Measurements from ENCODE around the gene TSEN2. TPM values are rescaled to one million over a fixed set of nuclear protein-coding genes. Genes with fewer than 3 reads are reported as not detected.

The TSEN2 gene
- total RNA-seq, 1 donor from 2014 or later: 21.3 TPM

- no peaks in the 10 kb centered on the region for H3K27me3 ChIP-seq
- no peaks in the 10 kb centered on the region for H3K4me1 ChIP-seq
- H3K4me2 ChIP-seq: no peak overlapping the region
- no peaks in the 10 kb centered on the region for H3K79me2 ChIP-seq (ENCODE audit: low read depth)
- H3K9me3 ChIP-seq (ENCODE audit: low read depth): no peaks in the 10 kb centered on the region
- H3K9ac ChIP-seq: no peak overlapping the region
- H4K20me1 ChIP-seq (ENCODE audit: low read depth): no peaks in the 10 kb centered on the region
- Mint-ChIP-seq H3K4me3 (no peak overlapping the region), H3K27ac (peak overlapping the region; percentile 32), H3K4me1 (peaks cover 6% of the 10 kb centered on the region), H3K36me3 (no peaks in the 10 kb centered on the region), H3K9me3 (no peaks in the 10 kb centered on the region), H3K27me3 (ENCODE audit: insufficient read depth, low read depth) (no peaks in the 10 kb centered on the region)
- DNase-seq (ENCODE audit: low spot score): no peak
- no peak overlapping the region for H3K4me3 ChIP-seq
- TF ChIP-seq EZH2phosphoT487 (IDR thresholded peaks at IDR 0.05): no peak
- no peak overlapping the region for H3K27ac ChIP-seq
- no peaks in the 10 kb centered on the region for H3K36me3 ChIP-seq
- H2AFZ ChIP-seq (replicated peaks): no peak overlapping the region
- H3F3A ChIP-seq (ENCODE audit: low read depth): no peaks in the 10 kb centered on the region
Observed at GRCh38 chr3:12471241-12471640, 13.0 kb upstream of the TSEN2 start.

GRCh38 chr3:12472000-12472610 lies 12.2 kb upstream of the TSEN2 start:
- Mint-ChIP-seq H3K9me3 (no peaks in the 10 kb centered on the region), H3K4me3 (no peak overlapping the region), H3K4me1 (peaks cover 6% of the 10 kb centered on the region), H3K27ac (no peak overlapping the region), H3K36me3 (no peaks in the 10 kb centered on the region), H3K27me3 (ENCODE audit: insufficient read depth, low read depth) (peaks cover 1% of the 10 kb centered on the region)
- Histone ChIP-seq H3K27ac (no peak overlapping the region), H3K79me2 (ENCODE audit: low read depth) (no peaks in the 10 kb centered on the region), H3K4me2 (no peak overlapping the region), H3K4me3 (no peak overlapping the region), H4K20me1 (ENCODE audit: low read depth) (no peaks in the 10 kb centered on the region), H3K9me3 (ENCODE audit: low read depth) (no peaks in the 10 kb centered on the region), H3K4me1 (no peaks in the 10 kb centered on the region), H3K27me3 (no peaks in the 10 kb centered on the region), H3K36me3 (no peaks in the 10 kb centered on the region), H2AFZ (replicated peaks) (no peak overlapping the region), H3K9ac (no peak overlapping the region), H3F3A (ENCODE audit: low read depth) (no peaks in the 10 kb centered on the region)
- no peak for DNase-seq (ENCODE audit: low spot score)
- TF ChIP-seq CTCF (IDR thresholded peaks at IDR 0.05) (no peak), EZH2 (IDR thresholded peaks at IDR 0.05) (no peak), EZH2phosphoT487 (IDR thresholded peaks at IDR 0.05) (no peak)

DNA sequence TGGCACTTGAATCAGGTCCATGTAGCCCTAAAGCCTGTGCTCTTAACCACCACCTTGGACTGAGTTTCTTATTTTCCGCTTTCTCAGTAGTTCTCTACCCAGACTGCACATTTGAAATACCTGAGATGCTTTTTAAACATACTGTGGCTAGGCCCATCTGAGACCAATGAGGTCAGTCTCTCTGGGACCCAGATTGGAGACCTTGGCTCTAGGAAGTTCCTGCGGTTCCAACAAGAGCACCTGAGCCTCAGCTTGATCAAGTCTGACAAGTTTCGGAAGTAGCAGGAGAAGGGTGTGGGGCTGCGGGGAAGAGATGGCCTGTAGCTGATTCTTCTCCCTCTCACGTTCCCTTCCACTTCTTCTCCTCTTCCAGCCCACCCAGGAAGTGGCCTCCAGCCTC lies 11.5 kb upstream of the TSEN2 start:
- H3K36me3 Mint-ChIP-seq: no peaks in the 10 kb centered on the region
- no peak overlapping the region for H3K4me2 ChIP-seq
- H3F3A ChIP-seq (ENCODE audit: low read depth): no peaks in the 10 kb centered on the region
- no peak overlapping the region for H3K4me3 ChIP-seq
- no peaks in the 10 kb centered on the region for H3K79me2 ChIP-seq (ENCODE audit: low read depth)
- H3K9me3 ChIP-seq (ENCODE audit: low read depth): no peaks in the 10 kb centered on the region
- no peak overlapping the region for H2AFZ ChIP-seq (replicated peaks)
- no peaks in the 10 kb centered on the region for H3K4me1 ChIP-seq
- peaks cover 3% of the 10 kb centered on the region for H3K27me3 Mint-ChIP-seq (ENCODE audit: insufficient read depth, low read depth)
- no peak overlapping the region for H3K4me3 Mint-ChIP-seq
- no peak for TF ChIP-seq EZH2phosphoT487 (IDR thresholded peaks at IDR 0.05)
- TF ChIP-seq CTCF (IDR thresholded peaks at IDR 0.05): no peak
- TF ChIP-seq EZH2 (IDR thresholded peaks at IDR 0.05): no peak
- no peaks in the 10 kb centered on the region for H3K27me3 ChIP-seq
- no peaks in the 10 kb centered on the region for H4K20me1 ChIP-seq (ENCODE audit: low read depth)
- H3K36me3 ChIP-seq: no peaks in the 10 kb centered on the region
- no peak overlapping the region for H3K27ac ChIP-seq
- no peaks in the 10 kb centered on the region for H3K9me3 Mint-ChIP-seq
- peaks cover 6% of the 10 kb centered on the region for H3K4me1 Mint-ChIP-seq
- no peak overlapping the region for H3K27ac Mint-ChIP-seq
- DNase-seq (ENCODE audit: low spot score): no peak
- H3K9ac ChIP-seq: no peak overlapping the region

- DNase-seq (ENCODE audit: low spot score): no peak
- Histone ChIP-seq H2AFZ (replicated peaks) (no peak overlapping the region), H3K79me2 (ENCODE audit: low read depth) (no peaks in the 10 kb centered on the region), H3K4me3 (no peak overlapping the region), H3K36me3 (no peaks in the 10 kb centered on the region), H3K27ac (no peak overlapping the region), H3F3A (ENCODE audit: low read depth) (no peaks in the 10 kb centered on the region), H3K4me2 (no peak overlapping the region), H3K9me3 (ENCODE audit: low read depth) (no peaks in the 10 kb centered on the region), H3K4me1 (no peaks in the 10 kb centered on the region), H3K9ac (no peak overlapping the region), H3K27me3 (no peaks in the 10 kb centered on the region), H4K20me1 (ENCODE audit: low read depth) (no peaks in the 10 kb centered on the region)
- Mint-ChIP-seq H3K36me3 (no peaks in the 10 kb centered on the region), H3K27ac (no peak overlapping the region), H3K9me3 (no peaks in the 10 kb centered on the region), H3K4me3 (no peak overlapping the region), H3K27me3 (ENCODE audit: insufficient read depth, low read depth) (peaks cover 3% of the 10 kb centered on the region), H3K4me1 (peaks cover 6% of the 10 kb centered on the region)
- no peak for TF ChIP-seq EZH2phosphoT487 (IDR thresholded peaks at IDR 0.05)
- TF ChIP-seq EZH2 (IDR thresholded peaks at IDR 0.05): no peak
- TF ChIP-seq CTCF (IDR thresholded peaks at IDR 0.05): no peak
Observed at GRCh38 chr3:12473511-12473910, 10.8 kb upstream of the TSEN2 start.
